Measurements from ENCODE around the gene WDPCP. TPM values are rescaled to one million over a fixed set of nuclear protein-coding genes. Genes with fewer than 3 reads are reported as not detected.
"Not testable (repeated sequence)": the region's sequence is repeated elsewhere in the genome, so short reads cannot be mapped to it uniquely, and the experiment has no call there.

WDPCP gene
- total and polyA plus RNA-seq, 10 of the 15 experiments (the other 5 are each of a cell fraction or from before 2014, with no cell fraction given) = 2.1 to 7.9 (median 4.6) TPM

GRCh38 chr2:63573026-63573425, 15.3 kb downstream of the WDPCP start:
- H3K36me3 ChIP-seq (ENCODE audit: control insufficient read depth in 2 of 2, insufficient read depth in 2 of 2, low read length in 1 of 2); intact Hi-C loops (cut with micrococcal nuclease; ENCODE audit: unreplicated experiment); DNase-seq (ENCODE audit: low read depth, low spot score); H4K20me1 ChIP-seq (ENCODE audit: control insufficient read depth, insufficient read depth); CTCF ChIA-PET; in situ Hi-C loops (cut with MboI); H3K9ac ChIP-seq (ENCODE audit: control insufficient read depth, insufficient read depth, low read length); H3K4me3 ChIP-seq; RAD21 ChIA-PET (ENCODE audit: unreplicated experiment); H3K79me2 ChIP-seq (ENCODE audit: control insufficient read depth, insufficient read depth, low read length); H3K27me3 ChIP-seq (replicated peaks in 1 of 2; ENCODE audit: control insufficient read depth in 2 of 2, insufficient read depth in 2 of 2, low read length in 1 of 2); H3K27ac ChIP-seq (ENCODE audit: control insufficient read depth, insufficient read depth); BruUV-seq (replicated peaks); H3K9me3 ChIP-seq (replicated peaks; ENCODE audit: control insufficient read depth, insufficient read depth, low read length); H2AFZ ChIP-seq (ENCODE audit: control insufficient read depth, low read depth, low read length); H3K4me2 ChIP-seq (ENCODE audit: control insufficient read depth, insufficient read depth); H3K4me1 ChIP-seq (ENCODE audit: control insufficient read depth, insufficient read depth, low read length); FAIRE-seq; POLR2A ChIA-PET; SMC1A ChIA-PET (ENCODE audit: uncharacterized antibody, unreplicated experiment); ATAC-seq: not testable (repeated sequence)
- WGBS (ENCODE audit: insufficient coverage, insufficient replicate concordance, low lambda C conversion rate, missing lambda C conversion rate) = 71% methylated on average over 3 of the region's 3 CpGs

- no peak overlapping the region for H3K9ac ChIP-seq (ENCODE audit: control insufficient read depth, insufficient read depth, low read length)
- no peak for TF ChIP-seq SMAD5 (IDR thresholded peaks at IDR 0.05; ENCODE audit: low read depth)
- TF ChIP-seq ZNF274 (IDR thresholded peaks at IDR 0.05; ENCODE audit: insufficient read depth, insufficient read length) = no peak
- TF ChIP-seq RELA (IDR thresholded peaks at IDR 0.05; ENCODE audit: borderline replicate concordance, partially characterized antibody) = no peak
- no peak for TF ChIP-seq HDAC6 (IDR thresholded peaks at IDR 0.05; ENCODE audit: unreplicated experiment)
- TF ChIP-seq NFYB (IDR thresholded peaks at IDR 0.05; ENCODE audit: insufficient read depth, low read depth, low read length) = no peak
- no peak for TF ChIP-seq BCL11A (IDR thresholded peaks at IDR 0.05; ENCODE audit: low read depth, low read length)
- no peak for TF ChIP-seq ASH2L (IDR thresholded peaks at IDR 0.05; ENCODE audit: borderline replicate concordance, low read depth)
- no peak for TF ChIP-seq MLLT1 (IDR thresholded peaks at IDR 0.05)
- no peak for TF ChIP-seq HSF1 (IDR thresholded peaks at IDR 0.05; ENCODE audit: low read depth, low read length)
- no peak for TF ChIP-seq SUZ12 (IDR thresholded peaks at IDR 0.05; ENCODE audit: unreplicated experiment)
- no peak for TF ChIP-seq NR2C2 (IDR thresholded peaks at IDR 0.05; ENCODE audit: borderline replicate concordance, control insufficient read depth, insufficient read length, low read depth)
- TF ChIP-seq SREBF1 (IDR thresholded peaks at IDR 0.05; ENCODE audit: low read length) = no peak
- intact Hi-C loops (cut with micrococcal nuclease; ENCODE audit: unreplicated experiment) = no loop called here
- WGBS (ENCODE audit: insufficient coverage, insufficient replicate concordance, low lambda C conversion rate, missing lambda C conversion rate) = 88% methylated on average over 2 of the region's 2 CpGs
- BruUV-seq (replicated peaks) = no TSS peak
- H3K4me3 ChIP-seq = no peak overlapping the region
- no peak for ATAC-seq
- no peaks in the 10 kb centered on the region for H4K20me1 ChIP-seq (ENCODE audit: control insufficient read depth, insufficient read depth)
- H3K9me3 ChIP-seq (replicated peaks; ENCODE audit: control insufficient read depth, insufficient read depth, low read length) = peaks cover 6% of the 10 kb centered on the region; the same call in 2 of the 3 replicates
- POLR2A ChIA-PET = no interaction called here
- H3K79me2 ChIP-seq (ENCODE audit: control insufficient read depth, insufficient read depth, low read length) = no peaks in the 10 kb centered on the region
- FAIRE-seq = no peak
- H3K4me1 ChIP-seq (ENCODE audit: control insufficient read depth, insufficient read depth, low read length) = no peaks in the 10 kb centered on the region; the same call in 1 of the 2 replicates
- no peak overlapping the region for H2AFZ ChIP-seq (ENCODE audit: control insufficient read depth, low read depth, low read length)
- no peaks in the 10 kb centered on the region for H3K36me3 ChIP-seq (ENCODE audit: control insufficient read depth in 2 of 2, insufficient read depth in 2 of 2, low read length in 1 of 2)
- DNase-seq (ENCODE audit: low read depth, low spot score) = no peak
- RAD21 ChIA-PET (ENCODE audit: unreplicated experiment) = no interaction called here
- CTCF ChIA-PET = no interaction called here
- no peaks in the 10 kb centered on the region for H3K27me3 ChIP-seq (replicated peaks in 1 of 2; ENCODE audit: control insufficient read depth in 2 of 2, insufficient read depth in 2 of 2, low read length in 1 of 2)
- SMC1A ChIA-PET (ENCODE audit: uncharacterized antibody, unreplicated experiment) = interaction anchor here (1.1 kb wide), 1 partner anchor 14 kb away, joined by 3 read pairs; no protein-coding TSS in a partner anchor
- no peak overlapping the region for H3K4me2 ChIP-seq (ENCODE audit: control insufficient read depth, insufficient read depth)
- in situ Hi-C loops (cut with MboI) = no loop called here
- H3K27ac ChIP-seq (ENCODE audit: control insufficient read depth, insufficient read depth) = no peak overlapping the region
These were observed 16.3 kb downstream of the WDPCP start for GRCh38 chr2:63572001-63572400.
